ENCODE data around the gene PLCB2.

DNA sequence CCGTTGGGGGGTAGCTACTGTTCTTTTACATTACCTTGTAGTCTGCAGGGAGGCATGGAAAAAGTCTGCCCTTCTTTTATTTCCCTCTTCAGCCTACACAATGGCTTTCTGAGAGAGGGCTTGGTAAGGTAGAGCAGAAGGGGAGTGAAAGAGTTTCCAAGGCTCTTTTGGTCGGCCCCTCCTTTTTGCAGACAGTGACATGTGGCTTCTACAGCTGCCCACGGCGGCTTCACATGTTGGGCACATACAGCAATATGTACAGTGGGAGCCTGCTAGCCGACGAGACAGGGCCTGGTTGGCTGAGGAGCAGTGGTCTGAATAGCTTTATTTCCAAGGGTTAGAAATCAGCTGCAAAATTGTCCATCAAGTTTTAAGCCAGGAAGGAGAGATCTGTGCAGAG lies 19.7 kb upstream of the PLCB2 start:
- TF ChIP-seq POLR2A (IDR thresholded peaks at IDR 0.05; ENCODE audit: low read length) (no peak), GATA1 (IDR thresholded peaks at IDR 0.05; ENCODE audit: low read depth, low read length) (no peak)

Data from erythroblast (primary cell).